Endothelial cell of umbilical vein (primary cell): ENCODE results near the gene ABCC4. TPM values are rescaled to one million over a fixed set of nuclear protein-coding genes. Genes with fewer than 3 reads are reported as not detected.

Source experiments
- Bru-seq: library from RNA; stranded (reverse); fragments of 400-500 nt; gene quantifications from one replicate; lab custom pipeline; 2021; lab: Mats Ljungman, UMichigan
- BruChase-seq, 2 experiments: library from RNA; stranded (reverse); fragments of 400-500 nt; gene quantifications; one replicate each; lab custom pipeline; 2021; lab: Mats Ljungman, UMichigan
- BruUV-seq: library from RNA; stranded (reverse); fragments of 400-500 nt; replicated peaks from 2 replicates; lab custom pipeline; 2021; lab: Mats Ljungman, UMichigan
- CTCF ChIA-PET: fragments of 300-600, 350-600 bp; sonication (Branson Sonifier 250); formaldehyde crosslinking; loops from one replicate; lab custom pipeline; 2021; ENCODE audit warnings: antibody characterized with exemption, inconsistent platforms; lab: Charles Lee
- POLR2A ChIA-PET: fragments of 300-600, 350-600 bp; sonication (Branson Sonifier 250); formaldehyde crosslinking; loops from one replicate; lab custom pipeline; 2021; ENCODE audit warnings: antibody characterized with exemption, inconsistent platforms; lab: Charles Lee
- DNase-seq: peaks from one replicate; pipeline ENCODE4 v3.0.0-alpha.2; 2011; ENCODE audit warnings: low read depth, low spot score
- FAIRE-seq: peaks from 2 replicates; lab custom pipeline; 2011; peaks lifted over from hg19 to GRCh38; lab: Jason Lieb, UNC
- H2AFZ ChIP-seq: 2 replicates; pipeline ENCODE4 v1.6.0; 2012; ENCODE audit warnings: low read depth, low read length, control low read depth, inconsistent platforms
- H3K27ac ChIP-seq: 2 replicates; pipeline ENCODE4 v1.5.1; 2011; ENCODE audit warnings: low read depth, mild to moderate bottlenecking, control low read depth, low read length, moderate library complexity; ENCODE audit not compliant: insufficient read depth
- H3K27me3 ChIP-seq, 2 experiments: 2 replicates each; pipeline versions ENCODE4 v1.6.0 to v1.6.1; 2011; ENCODE audit warnings: low read length in 2 of 2, mixed read lengths in 1 of 2; ENCODE audit not compliant: control insufficient read depth in 2 of 2, insufficient read depth in 2 of 2
- H3K36me3 ChIP-seq, 2 experiments: 2 replicates in 1 of 2; 3 replicates in 1 of 2; pipeline ENCODE4 v1.5.1; 2011; ENCODE audit warnings: low read length in 2 of 2, mild to moderate bottlenecking in 1 of 2, moderate library complexity in 1 of 2; ENCODE audit not compliant: control insufficient read depth in 2 of 2, insufficient read depth in 2 of 2; ENCODE audit errors: extremely low read depth in 1 of 2
- H3K4me1 ChIP-seq: 3 replicates; pipeline ENCODE4 v1.5.1; 2011; ENCODE audit warnings: mild to moderate bottlenecking, low read length; ENCODE audit not compliant: control insufficient read depth, insufficient read depth; ENCODE audit errors: extremely low read depth
- H3K4me2 ChIP-seq: 2 replicates; pipeline ENCODE4 v1.6.1; 2011; ENCODE audit warnings: low read length, control low read depth, mixed read lengths; ENCODE audit not compliant: insufficient read depth
- H3K4me3 ChIP-seq, 3 experiments: fragments of 200-600 bp in 1 of 3; sonication (generic), shearing (Covaris generic) in 1 of 3; replicated peaks in 1 of 3; 2 replicates each; pipeline ENCODE4 v1.5.1; 2011 to 2016; ENCODE audit warnings: control low read depth in 3 of 3, low read length in 3 of 3, mild to moderate bottlenecking in 2 of 3, inconsistent platforms in 1 of 3, low read depth in 1 of 3, moderate library complexity in 1 of 3; ENCODE audit not compliant: insufficient read depth in 1 of 3
- H3K79me2 ChIP-seq: 2 replicates; pipeline ENCODE4 v1.6.0; 2012; ENCODE audit warnings: low read length, inconsistent platforms; ENCODE audit not compliant: control insufficient read depth, insufficient read depth
- H3K9ac ChIP-seq: replicated peaks from 2 replicates; pipeline ENCODE3; 2011; ENCODE audit warnings: low read length, control low read depth; ENCODE audit not compliant: insufficient read depth; ENCODE audit errors: extremely low read depth
- H3K9me1 ChIP-seq: replicated peaks from 3 replicates; pipeline ENCODE4 v1.6.0; 2011; ENCODE audit warnings: mild to moderate bottlenecking, low read length; ENCODE audit not compliant: control insufficient read depth, insufficient read depth; ENCODE audit errors: extremely low read depth
- H3K9me3 ChIP-seq: replicated peaks from 2 replicates; pipeline ENCODE4 v1.5.1; 2012; ENCODE audit warnings: low read length, inconsistent platforms; ENCODE audit not compliant: control insufficient read depth, insufficient read depth
- H4K20me1 ChIP-seq: replicated peaks from 2 replicates; pipeline ENCODE3; 2011; ENCODE audit warnings: mild to moderate bottlenecking, low read length; ENCODE audit not compliant: control insufficient read depth, insufficient read depth; ENCODE audit errors: extremely low read depth
- CTCF ChIP-seq, 2 donors: IDR thresholded peaks; 1 replicate in 1 of 2; 2 replicates in 1 of 2; pipeline ENCODE4 v1.5.1; 2011; ENCODE audit warnings: low read length in 2 of 2, mild to moderate bottlenecking in 2 of 2, moderate library complexity in 2 of 2, control low read depth in 1 of 2, inconsistent platforms in 1 of 2, low read depth in 1 of 2; ENCODE audit not compliant: insufficient read depth in 1 of 2; ENCODE audit errors: extremely low read depth in 1 of 2
- EZH2 ChIP-seq: IDR thresholded peaks from 2 replicates; pipeline ENCODE4 v1.6.1; 2012; ENCODE audit warnings: borderline replicate concordance, low read depth, mild to moderate bottlenecking, moderate library complexity, low read length, inconsistent platforms; ENCODE audit not compliant: severe bottlenecking
- FOS ChIP-seq: IDR thresholded peaks from 2 replicates; pipeline ENCODE4 v1.6.1; 2011; ENCODE audit warnings: mild to moderate bottlenecking, low read length, moderate library complexity, borderline replicate concordance; ENCODE audit not compliant: insufficient read depth
- GATA2 ChIP-seq: IDR thresholded peaks from 2 replicates; pipeline ENCODE4 v1.7.0; 2011; ENCODE audit warnings: low read depth, mild to moderate bottlenecking, moderate library complexity, mixed read lengths, low read length; ENCODE audit not compliant: insufficient read length, insufficient read depth
- JUN ChIP-seq: IDR thresholded peaks from 2 replicates; pipeline ENCODE4 v1.6.1; 2011; ENCODE audit warnings: borderline replicate concordance, low read depth; ENCODE audit not compliant: insufficient read length, insufficient read depth
- MAX ChIP-seq: IDR thresholded peaks from 2 replicates; pipeline ENCODE4 v1.6.1; 2011; ENCODE audit not compliant: insufficient read depth, insufficient read length
- MYC ChIP-seq: IDR thresholded peaks from one replicate; pipeline ENCODE4 v1.6.1; 2011; ENCODE audit warnings: mild to moderate bottlenecking, low read depth, low read length
- POLR2A ChIP-seq: IDR thresholded peaks from 2 replicates; pipeline ENCODE4 v1.6.1; 2012; ENCODE audit warnings: low read depth, mild to moderate bottlenecking, control low read depth, low read length
- POLR2AphosphoS5 ChIP-seq: IDR thresholded peaks from 2 replicates; pipeline ENCODE4 v1.6.1; 2012; ENCODE audit warnings: low read depth, mild to moderate bottlenecking, control low read depth, low read length, moderate library complexity; ENCODE audit not compliant: insufficient read depth
- dilution Hi-C: fragments of 300-500 bp; cut with MboI; formaldehyde crosslinking; loops from one replicate; pipeline ENCODE4 v1.15.0; 2019; ENCODE audit warnings: low sequenced_read_pairs; ENCODE audit not compliant: extremely low pct_ligation_motif_present
- intact Hi-C: fragments of 100-400 bp; cut with micrococcal nuclease; formaldehyde crosslinking; loops from one replicate; pipeline ENCODE4 v1.10.0; 2022
- long read RNA-seq: library from polyadenylated mRNA; stranded (forward); transcript quantifications from one replicate; pipeline ENCODE4 v2.0.0, GENCODE V29; 2021
- polyA minus RNA-seq, 3 experiments: library from RNA; depleted of rRNA, polyadenylated mRNA; stranded (reverse); fragments of >200 nt; gene quantifications; 1 replicate in 1 of 3; 2 replicates in 2 of 3; pipeline ENCODE4 v1.2.3, GENCODE V29; 2011
- polyA plus RNA-seq, 4 experiments: library from polyadenylated mRNA; depleted of rRNA in 3 of 4; stranded (reverse) in 3 of 4; unstranded in 1 of 4; fragments of >200 nt; gene quantifications; 2 replicates each; pipeline versions ENCODE4 v1.2.1 to v1.2.3, GENCODE V29; 2011 to 2012; ENCODE audit warnings: missing spikeins in 1 of 4
- total RNA-seq: library from RNA; stranded (reverse); gene quantifications from 2 replicates; pipeline ENCODE4 v1.2.3, GENCODE V29; 2021

ABCC4 gene
- total RNA-seq (14.7 and 15.9 TPM in 2 replicates), polyA plus RNA-seq (7.4 and 9.2 TPM in 2 replicates), polyA minus RNA-seq (65.7 and 66.8 TPM in 2 replicates), Bru-seq, nascent RNA (percentile 71 among the genes with signal in this experiment), BruChase-seq, experiment 1, labeled RNA remaining after a 6-hour chase (percentile 60 among the genes with signal in this experiment), BruChase-seq, experiment 2, labeled RNA remaining after a 2-hour chase (percentile 64 among the genes with signal in this experiment)
- polyA plus RNA-seq (2011; cell fraction: cytosol; rRNA removed): 7.4 and 7.7 TPM in 2 replicates
- polyA plus RNA-seq (2011; cell fraction: nucleus; rRNA removed): 17.3 and 24.4 TPM in 2 replicates
- 15.7 and 21.8 TPM in 2 replicates for polyA plus RNA-seq (2012)
- 12.5 TPM for polyA minus RNA-seq (2011; cell fraction: cytosol; rRNA and poly(A)+ RNA removed)
- 56.2 and 75.1 TPM in 2 replicates for polyA minus RNA-seq (2011; cell fraction: nucleus; rRNA and poly(A)+ RNA removed)
- long read RNA-seq, full-length matches to known transcripts: 15 of 37 reads
- long read RNA-seq, partial matches to known transcripts: 9 of 37 reads
- long read RNA-seq, other reads (novel, unspliced or antisense): 13 of 37 reads

- peaks cover 25% of the 10 kb centered on the region for H3K79me2 ChIP-seq
- H3K27me3 ChIP-seq: no peaks in the 10 kb centered on the region
- FAIRE-seq: peak; percentile 21
- no peaks in the 10 kb centered on the region for H3K9me3 ChIP-seq
- no peaks in the 10 kb centered on the region for H4K20me1 ChIP-seq
- POLR2A ChIA-PET: no interaction called here
- intact Hi-C loops (loop anchor here (1.0 kb wide), 1 partner anchor 43 kb away; no protein-coding TSS in a partner anchor), dilution Hi-C loops (no loop called here)
- H2AFZ ChIP-seq: peak within 1 kb of the TSS; percentile 93
- peak within 1 kb of the TSS; percentile 83 for H3K9ac ChIP-seq
- BruUV-seq: no TSS peak
- TF ChIP-seq POLR2AphosphoS5 (peak; percentile 37), EZH2 (no peak), MAX (peak; percentile 6), JUN (no peak), CTCF (IDR thresholded peaks at IDR 0.05; ENCODE audit: extremely low read depth in 1 of 2, insufficient read depth in 1 of 2, low read depth in 1 of 2, low read length in 2 of 2) (peak in 1 of 2 donors; percentile 8), FOS (peak; percentile 16), GATA2 (no peak), POLR2A (peak; percentile 21), MYC (no peak)
- peak within 1 kb of the TSS; percentile 73 to 91 (median 83) for H3K4me3 ChIP-seq
- no peaks in the 10 kb centered on the region for H3K36me3 ChIP-seq
- H3K4me2 ChIP-seq: peak within 1 kb of the TSS; percentile 94
- H3K27ac ChIP-seq: peak within 1 kb of the TSS; percentile 84
- H3K9me1 ChIP-seq: no peaks in the 10 kb centered on the region
- CTCF ChIA-PET: interaction anchor here (0.7 to 7.7 kb wide), 13 partner anchors 13 to 532 kb away, joined by 3 to 260 read pairs (median 4); no protein-coding TSS in a partner anchor
- peak; percentile 72 for DNase-seq
- peaks cover 18% of the 10 kb centered on the region for H3K4me1 ChIP-seq
Observed at GRCh38 chr13:95301183-95301967, at the start of gene ABCC4. ABCC4 (minus strand) TSS chr13:95301451; CDS start chr13:95301314, 137 bp downstream.
